Sigmoid colon (tissue), 7 donors: ENCODE results near the gene TXNDC9. TPM values are rescaled to one million over a fixed set of nuclear protein-coding genes. Genes with fewer than 3 reads are reported as not detected.
"Not testable (repeated sequence)": the region's sequence is repeated elsewhere in the genome, so short reads cannot be mapped to it uniquely, and the experiment has no call there.

Experiments used
- DNase-seq: peaks from one replicate; pipeline ENCODE4 v3.0.0-alpha.2; 2019
- H3K27ac ChIP-seq, 4 donors: fragments of 200-600 bp; sonication (generic); one replicate each; pipeline ENCODE4 v1.5.1; 2016 to 2019; ENCODE audit warnings: mild to moderate bottlenecking in 1 of 4
- H3K27me3 ChIP-seq, 3 donors: fragments of 200-600 bp; sonication (generic); one replicate each; pipeline ENCODE4 v1.5.1; 2019; ENCODE audit warnings: mild to moderate bottlenecking in 1 of 3
- H3K36me3 ChIP-seq, 4 donors: fragments of 200-600 bp; sonication (generic); one replicate each; pipeline ENCODE4 v1.5.1; 2016 to 2019
- H3K4me1 ChIP-seq, 4 donors: fragments of 200-600 bp; sonication (generic); one replicate each; pipeline ENCODE4 v1.5.1; 2017 to 2019
- H3K4me3 ChIP-seq, 4 donors: fragments of 200-600 bp; sonication (generic); one replicate each; pipeline ENCODE4 v1.5.1; 2017 to 2019; ENCODE audit warnings: mild to moderate bottlenecking in 2 of 4, moderate library complexity in 1 of 4
- H3K9me3 ChIP-seq, 4 donors: fragments of 200-600 bp in 3 of 4; sonication (generic) in 3 of 4; one replicate each; pipeline versions ENCODE4 v1.5.1 to v1.6.1; 2013 to 2019
- EP300 ChIP-seq, 4 donors: sonication (generic); formaldehyde crosslinking; IDR thresholded peaks; one replicate each; pipeline ENCODE4 v1.6.1; 2017; ENCODE audit warnings: antibody characterized with exemption in 4 of 4
- POLR2A ChIP-seq, 2 donors: fragments of 450-650 bp; IDR thresholded peaks; one replicate each; pipeline ENCODE4 v1.6.1; 2016; ENCODE audit warnings: antibody characterized with exemption in 2 of 2, mild to moderate bottlenecking in 2 of 2, moderate library complexity in 2 of 2
- POLR2AphosphoS5 ChIP-seq, 4 donors: sonication (generic); formaldehyde crosslinking; IDR thresholded peaks; one replicate each; pipeline ENCODE4 v1.6.1; 2017; ENCODE audit warnings: antibody characterized with exemption in 4 of 4
- WGBS, 2 donors: extraction: QIAGEN DNeasy Blood & Tissue Kit; methylation state at CpG; one replicate each; pipeline ENCODE4 v1.1.7; 2013; 5-methylcytosine and 5-hydroxymethylcytosine counted together
- intact Hi-C: fragments of 100-400 bp; cut with DNase I; formaldehyde crosslinking; loops from one replicate; pipeline ENCODE4 v1.15.1; 2023
- polyA plus RNA-seq, 3 donors: library from polyadenylated mRNA; stranded (reverse); fragments of 200-250 nt; gene quantifications; one replicate each; pipeline ENCODE4 v1.2.3, GENCODE V29; 2013
- total RNA-seq, 4 donors: library from RNA; depleted of rRNA; stranded (reverse); fragments of >200 nt; gene quantifications; one replicate each; pipeline ENCODE4 v1.1.0, GENCODE V29; 2016
- TF ChIP-seq, protein P1 (sequence below), 4 experiments: fragments of 450-650 bp in 3 of 4; fragments of 200-600 bp in 1 of 4; IDR thresholded peaks; one replicate each; pipeline ENCODE4 v1.5.1; 2016 to 2019; ENCODE audit warnings: antibody characterized with exemption in 4 of 4, mild to moderate bottlenecking in 3 of 4, moderate library complexity in 2 of 4
- donor health status: healthy with polysubstance abuse.
- donor health status: Bipolar disorder and iron deficiency.
- donor health status: healthy.

TXNDC9 gene
- total and polyA plus RNA-seq, 7 donors: 26.0 to 57.6 (median 33.0) TPM

DNA sequence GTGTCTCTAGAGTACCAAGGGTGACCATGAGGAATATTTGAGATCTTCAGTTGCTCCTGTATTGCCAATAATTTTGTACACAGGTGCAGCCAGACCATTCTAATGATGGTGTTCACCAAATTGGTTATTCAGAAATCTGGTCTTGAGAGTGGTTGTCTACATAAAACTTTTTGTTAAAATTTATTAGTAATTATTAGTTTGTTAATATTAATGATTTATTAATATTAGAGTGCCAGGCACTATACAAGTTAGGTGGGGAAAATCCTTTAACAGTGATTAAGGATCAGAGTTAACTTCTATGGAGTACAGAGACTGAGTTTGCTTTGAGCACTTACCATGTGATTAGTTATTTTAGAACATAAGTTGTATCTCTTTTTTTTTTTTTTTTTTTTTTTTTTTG lies 10.1 kb upstream of the TXNDC9 start:
- no peaks in the 10 kb centered on the region for H3K9me3 ChIP-seq
- H3K27ac ChIP-seq: no peak overlapping the region
- TF ChIP-seq POLR2A (IDR thresholded peaks at IDR 0.05) (no peak), EP300 (IDR thresholded peaks at IDR 0.05) (no peak), POLR2AphosphoS5 (IDR thresholded peaks at IDR 0.05) (no peak)
- TF ChIP-seq, protein P1, sequence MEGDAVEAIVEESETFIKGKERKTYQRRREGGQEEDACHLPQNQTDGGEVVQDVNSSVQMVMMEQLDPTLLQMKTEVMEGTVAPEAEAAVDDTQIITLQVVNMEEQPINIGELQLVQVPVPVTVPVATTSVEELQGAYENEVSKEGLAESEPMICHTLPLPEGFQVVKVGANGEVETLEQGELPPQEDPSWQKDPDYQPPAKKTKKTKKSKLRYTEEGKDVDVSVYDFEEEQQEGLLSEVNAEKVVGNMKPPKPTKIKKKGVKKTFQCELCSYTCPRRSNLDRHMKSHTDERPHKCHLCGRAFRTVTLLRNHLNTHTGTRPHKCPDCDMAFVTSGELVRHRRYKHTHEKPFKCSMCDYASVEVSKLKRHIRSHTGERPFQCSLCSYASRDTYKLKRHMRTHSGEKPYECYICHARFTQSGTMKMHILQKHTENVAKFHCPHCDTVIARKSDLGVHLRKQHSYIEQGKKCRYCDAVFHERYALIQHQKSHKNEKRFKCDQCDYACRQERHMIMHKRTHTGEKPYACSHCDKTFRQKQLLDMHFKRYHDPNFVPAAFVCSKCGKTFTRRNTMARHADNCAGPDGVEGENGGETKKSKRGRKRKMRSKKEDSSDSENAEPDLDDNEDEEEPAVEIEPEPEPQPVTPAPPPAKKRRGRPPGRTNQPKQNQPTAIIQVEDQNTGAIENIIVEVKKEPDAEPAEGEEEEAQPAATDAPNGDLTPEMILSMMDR (IDR thresholded peaks at IDR 0.05): no peak
- H3K36me3 ChIP-seq: no peaks in the 10 kb centered on the region
- intact Hi-C loops: no loop called here
- H3K4me1 ChIP-seq: peaks cover 0 to 16% (median 3%) of the 10 kb centered on the region in 4 donors
- no peak overlapping the region for H3K4me3 ChIP-seq
- H3K27me3 ChIP-seq: no peaks in the 10 kb centered on the region
- DNase-seq: no peak

DNA sequence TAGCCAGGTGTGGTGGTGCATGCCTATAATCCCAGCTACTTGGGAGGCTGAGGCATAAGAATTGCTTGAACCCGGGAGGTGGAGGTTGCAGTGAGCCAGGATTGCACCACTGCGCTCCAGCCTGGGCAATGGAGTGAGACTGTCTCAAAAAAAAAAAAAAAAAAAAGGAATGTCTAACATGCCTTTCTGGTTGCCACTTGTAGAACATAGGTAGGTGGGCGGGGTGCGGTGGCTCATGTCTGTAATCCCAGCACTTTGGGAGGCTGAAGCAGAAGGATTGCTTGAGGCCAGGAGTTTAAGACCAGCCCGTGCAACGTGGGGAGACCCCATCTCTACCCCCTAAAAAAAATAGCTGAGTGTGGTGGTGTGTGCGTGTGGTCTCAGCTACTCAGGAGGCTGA lies 9.3 kb upstream of the TXNDC9 start:
- H3K27me3 ChIP-seq, H3K27ac ChIP-seq, H3K4me3 ChIP-seq, intact Hi-C loops, H3K36me3 ChIP-seq, DNase-seq, H3K9me3 ChIP-seq: not testable (repeated sequence)
- WGBS, 2 donors: 98 to 99% methylated on average over 7 of the region's 7 CpGs
- H3K4me1 ChIP-seq: peaks cover 0 to 14% (median 3%) of the 10 kb centered on the region in 4 donors

DNA sequence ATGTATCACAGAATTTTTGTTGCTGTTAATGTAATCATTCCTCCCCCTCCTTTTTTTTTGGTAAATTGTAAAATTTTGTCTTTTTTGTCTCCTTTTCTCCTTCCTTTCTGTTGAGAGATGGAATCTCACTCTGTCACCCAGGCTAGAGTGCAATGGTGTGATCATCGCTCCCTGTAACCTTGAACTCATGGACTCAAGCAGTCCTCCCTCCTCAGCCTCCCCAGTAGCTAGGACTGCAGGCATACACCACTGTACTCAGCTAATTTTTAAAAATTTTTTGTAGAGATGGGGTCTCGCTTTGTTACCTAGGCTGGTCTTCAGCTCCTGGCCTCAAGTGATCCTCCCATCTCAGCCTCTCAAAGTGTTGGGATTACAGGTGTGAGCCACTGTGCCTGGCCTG lies 6.4 kb upstream of the TXNDC9 start:
- no peak for TF ChIP-seq POLR2A (IDR thresholded peaks at IDR 0.05)
- TF ChIP-seq EP300 (IDR thresholded peaks at IDR 0.05): no peak
- no peak for TF ChIP-seq POLR2AphosphoS5 (IDR thresholded peaks at IDR 0.05)
- TF ChIP-seq, protein P1 (IDR thresholded peaks at IDR 0.05): no peak
- no peaks in the 10 kb centered on the region for H3K36me3 ChIP-seq
- intact Hi-C loops: no loop called here
- DNase-seq: no peak
- H3K4me1 ChIP-seq: peaks cover 0 to 28% (median 22%) of the 10 kb centered on the region in 4 donors
- H3K27me3 ChIP-seq: no peaks in the 10 kb centered on the region
- 95 to 97% methylated on average over 2 of the region's 2 CpGs for WGBS, 2 donors
- H3K4me3 ChIP-seq: no peak overlapping the region
- no peaks in the 10 kb centered on the region for H3K9me3 ChIP-seq
- no peak overlapping the region for H3K27ac ChIP-seq

DNA sequence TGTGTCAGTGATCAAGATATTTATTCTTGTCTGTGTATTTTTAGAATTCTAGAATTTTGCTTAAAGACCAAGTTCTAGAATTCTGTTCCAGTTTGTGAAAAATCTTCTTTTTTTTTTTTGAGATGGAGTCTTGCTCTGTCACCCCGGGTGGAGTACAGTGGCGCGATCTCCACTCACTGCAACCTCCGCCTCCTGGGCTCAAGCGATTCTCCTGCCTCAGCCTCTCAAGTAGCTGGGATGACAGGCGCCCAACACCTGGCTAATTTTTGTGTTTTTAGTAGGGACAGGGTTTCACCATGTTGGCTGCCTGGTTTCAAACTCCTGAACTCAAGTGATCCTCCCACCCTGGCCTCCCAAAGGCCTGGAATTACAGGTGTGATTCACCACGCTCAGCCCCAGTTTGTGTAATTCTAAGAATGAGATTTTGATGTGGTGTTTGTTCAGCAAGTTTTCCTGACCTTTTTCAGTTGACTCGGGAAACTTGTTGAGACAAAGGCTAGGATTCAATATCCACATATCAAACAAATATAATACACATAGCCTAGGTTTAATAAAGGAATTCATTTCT lies 4.6 kb upstream of the TXNDC9 start:
- no peaks in the 10 kb centered on the region for H3K36me3 ChIP-seq
- H3K9me3 ChIP-seq: no peaks in the 10 kb centered on the region
- no peak overlapping the region for H3K27ac ChIP-seq
- H3K4me1 ChIP-seq: peaks cover 0 to 31% (median 24%) of the 10 kb centered on the region in 4 donors
- H3K4me3 ChIP-seq: no peak overlapping the region
- intact Hi-C loops: no loop called here
- 89 to 92% methylated on average over 8 of the region's 8 CpGs for WGBS, 2 donors
- DNase-seq: no peak
- no peaks in the 10 kb centered on the region for H3K27me3 ChIP-seq
- TF ChIP-seq, protein P1 (IDR thresholded peaks at IDR 0.05): no peak
- TF ChIP-seq EP300 (IDR thresholded peaks at IDR 0.05) (no peak), POLR2AphosphoS5 (IDR thresholded peaks at IDR 0.05) (no peak), POLR2A (IDR thresholded peaks at IDR 0.05) (no peak)

DNA sequence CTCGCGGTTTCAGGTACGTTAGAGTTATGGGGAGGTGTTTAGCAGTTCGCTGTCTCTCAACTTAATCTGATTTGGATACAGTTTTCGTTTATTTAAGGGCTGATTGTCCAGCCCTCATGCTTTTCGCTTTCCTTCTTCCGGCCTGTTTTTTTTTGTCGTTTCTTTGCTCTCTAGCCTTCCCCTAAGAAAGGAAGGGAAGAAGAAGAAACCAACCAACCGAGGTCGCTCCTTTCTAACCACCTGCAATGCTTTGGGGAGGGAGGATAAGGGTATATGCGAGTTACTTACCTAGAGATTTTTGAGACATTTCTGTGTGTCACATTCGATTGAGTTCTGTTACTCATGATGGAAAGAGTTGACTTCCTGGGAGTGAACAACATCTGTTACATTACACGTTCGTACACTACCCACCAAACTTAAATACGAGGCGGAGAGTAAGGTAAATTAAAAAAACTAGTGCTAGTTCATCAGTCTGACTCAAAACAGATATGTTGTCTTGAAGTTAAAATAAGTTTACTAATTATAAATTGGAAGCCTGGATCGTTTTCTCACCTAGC lies 2.0 kb upstream of the TXNDC9 start:
- DNase-seq: no peak
- TF ChIP-seq POLR2A (IDR thresholded peaks at IDR 0.05) (no peak), EP300 (IDR thresholded peaks at IDR 0.05) (no peak), POLR2AphosphoS5 (IDR thresholded peaks at IDR 0.05) (no peak)
- Histone ChIP-seq H3K4me1 (peaks cover 0 to 52% (median 45%) of the 10 kb centered on the region in 4 donors), H3K27me3 (no peaks in the 10 kb centered on the region), H3K36me3 (no peaks in the 10 kb centered on the region), H3K27ac (peak overlapping the region; percentile 90 to 95 (median 94)), H3K9me3 (no peaks in the 10 kb centered on the region), H3K4me3 (peak overlapping the region; percentile 73 to 92 (median 88))
- 1 to 3% methylated on average over 17 of the region's 17 CpGs for WGBS, 2 donors
- intact Hi-C loops: loop anchor here (5.0 to 10.0 kb wide), 3 partner anchors 156 to 1917 kb away; partner anchors contain the start of genes CNOT11, MGAT4A, MITD1 and MRPL30
